Measurements from ENCODE around the gene KAT2A.
"Not testable (repeated sequence)": the region's sequence is repeated elsewhere in the genome, so short reads cannot be mapped to it uniquely, and the experiment has no call there.

KAT2A gene

DNA sequence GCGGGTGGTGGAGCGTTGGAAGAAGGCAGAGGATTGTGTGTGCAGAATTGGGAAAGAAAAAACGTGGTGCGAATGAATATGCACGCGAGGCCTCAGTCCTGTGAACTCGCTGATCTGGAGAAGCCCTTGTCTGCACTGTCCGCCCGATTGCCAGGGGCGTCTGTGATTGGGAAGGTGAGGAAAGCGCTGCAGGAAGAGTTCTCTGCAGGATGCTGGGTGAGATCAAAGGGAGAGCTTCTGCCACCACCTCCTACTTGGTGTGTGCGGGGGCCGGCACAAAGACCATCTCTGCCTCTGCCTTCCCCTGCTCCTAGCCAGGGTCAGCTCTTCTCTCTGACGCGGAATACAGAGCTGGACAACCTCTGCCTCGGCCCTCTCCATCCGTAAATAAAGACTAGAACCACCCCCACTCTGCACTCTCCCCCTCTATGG lies 34.5 kb upstream of the KAT2A start:
- peak overlapping the region; percentile 96 for H3K4me3 ChIP-seq (ENCODE audit: insufficient read depth, low read depth, low read length, poor library complexity, severe bottlenecking)
- no peaks in the 10 kb centered on the region for H3K36me3 ChIP-seq (ENCODE audit: control insufficient read depth, insufficient read depth, low read length)
- peaks cover 11% of the 10 kb centered on the region for H3K4me1 ChIP-seq (ENCODE audit: control insufficient read depth, insufficient read depth, low read length, poor library complexity, severe bottlenecking)
- no peak for DNase-seq
- no peaks in the 10 kb centered on the region for H3K27me3 ChIP-seq (replicated peaks; ENCODE audit: control insufficient read depth, insufficient read depth, low read length, poor library complexity, severe bottlenecking)
- H3K9me3 ChIP-seq (ENCODE audit: control insufficient read depth, low read length) = no peaks in the 10 kb centered on the region
- no peak overlapping the region for H3K27ac ChIP-seq (ENCODE audit: insufficient read depth, low read length, poor library complexity, severe bottlenecking)

DNA sequence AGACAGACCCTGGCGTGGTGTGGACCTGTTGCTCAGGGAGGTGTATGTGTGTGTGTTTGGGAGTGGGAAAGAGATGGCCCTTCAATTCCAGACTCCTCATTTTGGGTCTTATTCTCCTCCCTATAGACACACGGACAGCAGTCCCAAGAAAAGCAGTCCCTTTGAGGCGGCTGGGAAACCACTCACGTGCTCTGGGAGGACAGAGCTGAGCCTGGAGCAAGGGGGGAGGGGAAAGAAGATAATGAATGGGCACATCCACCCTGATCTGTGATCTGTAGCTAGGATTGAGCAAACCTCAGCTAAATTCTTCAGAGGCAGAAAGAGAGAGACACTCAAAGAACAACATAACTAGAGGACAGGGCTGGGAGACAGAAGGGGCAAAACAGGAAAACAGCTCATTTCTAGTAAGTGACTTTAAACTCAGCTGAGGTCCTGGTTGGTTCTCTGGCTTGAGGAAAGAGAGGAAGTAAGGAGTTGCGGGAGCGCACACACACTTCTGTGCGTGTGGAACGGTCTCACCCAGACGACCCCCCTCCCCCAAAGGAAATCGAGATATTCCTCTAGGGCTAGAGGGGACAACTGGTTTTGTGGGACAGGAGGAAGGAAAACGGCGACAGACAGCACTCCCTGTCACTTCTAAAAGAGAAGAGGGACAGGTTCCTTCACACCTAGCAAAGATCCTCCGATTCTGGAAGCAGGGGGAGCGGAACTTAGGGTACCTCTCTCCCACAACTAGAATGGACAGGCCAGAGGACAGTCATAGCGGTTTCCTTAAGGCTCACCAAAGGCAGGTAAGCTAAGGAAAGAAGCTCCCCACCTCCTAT lies 33.0 kb upstream of the KAT2A start:
- Histone ChIP-seq H3K27me3 (replicated peaks; ENCODE audit: control insufficient read depth, insufficient read depth, low read length, poor library complexity, severe bottlenecking) (no peaks in the 10 kb centered on the region), H3K36me3 (ENCODE audit: control insufficient read depth, insufficient read depth, low read length) (no peaks in the 10 kb centered on the region), H3K27ac (ENCODE audit: insufficient read depth, low read length, poor library complexity, severe bottlenecking) (peak overlapping the region; percentile 89), H3K4me3 (ENCODE audit: insufficient read depth, low read depth, low read length, poor library complexity, severe bottlenecking) (peak overlapping the region; percentile 96), H3K4me1 (ENCODE audit: control insufficient read depth, insufficient read depth, low read length, poor library complexity, severe bottlenecking) (peaks cover 11% of the 10 kb centered on the region), H3K9me3 (ENCODE audit: control insufficient read depth, low read length) (no peaks in the 10 kb centered on the region)
- peak in 1 of 3 donors; percentile 2 for DNase-seq

DNA sequence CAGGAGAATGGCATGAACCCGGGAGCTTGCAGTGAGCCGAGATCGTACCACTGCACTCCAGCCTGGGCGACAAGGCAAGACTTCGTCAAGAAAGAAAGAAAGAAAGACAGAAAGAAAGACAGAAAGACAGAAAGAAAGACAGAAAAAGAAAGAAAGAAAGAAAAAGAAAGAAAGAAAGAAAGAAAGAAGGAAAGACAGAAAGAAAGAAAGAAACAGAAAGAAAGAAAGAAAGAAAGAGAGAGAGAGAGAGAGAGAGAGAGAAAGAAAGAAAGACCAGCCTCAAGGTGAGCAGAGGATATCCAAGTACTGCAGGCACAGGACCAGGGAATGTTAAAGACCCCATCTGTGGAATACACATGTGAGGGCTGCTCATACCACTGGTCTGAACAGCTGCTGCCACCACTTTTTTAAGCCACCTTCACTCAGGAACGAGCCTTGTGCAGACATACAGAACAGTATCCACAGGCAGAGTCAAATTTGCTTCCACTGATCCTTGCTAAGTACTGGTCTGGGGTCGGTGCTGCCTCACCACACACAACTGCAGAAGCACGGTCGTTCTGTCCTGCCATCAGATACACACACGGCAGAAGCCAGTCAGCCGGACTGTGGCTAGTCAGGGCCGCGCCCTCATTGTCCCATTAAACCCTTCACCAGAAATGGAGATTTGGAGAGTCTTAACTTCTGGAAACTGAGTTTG lies 25.9 kb upstream of the KAT2A start:
- Histone ChIP-seq H3K4me1 (ENCODE audit: control insufficient read depth, insufficient read depth, low read length, poor library complexity, severe bottlenecking) (no peaks in the 10 kb centered on the region), H3K36me3 (ENCODE audit: control insufficient read depth, insufficient read depth, low read length) (peaks cover 14% of the 10 kb centered on the region), H3K27ac (ENCODE audit: insufficient read depth, low read length, poor library complexity, severe bottlenecking) (no peak overlapping the region), H3K4me3 (ENCODE audit: insufficient read depth, low read depth, low read length, poor library complexity, severe bottlenecking) (no peak overlapping the region), H3K9me3 (ENCODE audit: control insufficient read depth, low read length) (no peaks in the 10 kb centered on the region), H3K27me3 (replicated peaks; ENCODE audit: control insufficient read depth, insufficient read depth, low read length, poor library complexity, severe bottlenecking) (no peaks in the 10 kb centered on the region)
- no peak for DNase-seq

DNA sequence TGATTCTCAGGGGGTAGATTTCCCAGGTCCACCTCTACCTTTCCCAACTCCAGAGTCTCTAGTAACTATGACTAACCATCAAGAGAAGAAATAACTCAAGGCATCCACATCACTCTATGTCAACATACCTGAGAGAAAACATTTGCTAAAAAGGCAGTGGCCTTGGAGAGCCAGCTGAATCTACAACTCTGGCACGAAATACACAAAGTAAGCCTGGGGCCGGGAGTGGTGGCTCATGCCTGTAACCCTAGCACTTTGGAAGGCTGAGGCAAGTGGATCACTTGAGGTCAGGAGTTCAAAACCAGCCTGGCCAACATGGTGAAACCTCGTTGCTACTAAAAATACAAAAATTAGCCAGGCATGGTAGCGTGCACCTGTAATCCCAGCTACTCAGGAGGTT lies 22.0 kb upstream of the KAT2A start:
- H3K27me3 ChIP-seq (replicated peaks; ENCODE audit: control insufficient read depth, insufficient read depth, low read length, poor library complexity, severe bottlenecking); H3K4me3 ChIP-seq (ENCODE audit: insufficient read depth, low read depth, low read length, poor library complexity, severe bottlenecking); DNase-seq; H3K27ac ChIP-seq (ENCODE audit: insufficient read depth, low read length, poor library complexity, severe bottlenecking); H3K4me1 ChIP-seq (ENCODE audit: control insufficient read depth, insufficient read depth, low read length, poor library complexity, severe bottlenecking); H3K9me3 ChIP-seq (ENCODE audit: control insufficient read depth, low read length): not testable (repeated sequence)
- H3K36me3 ChIP-seq (ENCODE audit: control insufficient read depth, insufficient read depth, low read length) = peaks cover 22% of the 10 kb centered on the region

DNA sequence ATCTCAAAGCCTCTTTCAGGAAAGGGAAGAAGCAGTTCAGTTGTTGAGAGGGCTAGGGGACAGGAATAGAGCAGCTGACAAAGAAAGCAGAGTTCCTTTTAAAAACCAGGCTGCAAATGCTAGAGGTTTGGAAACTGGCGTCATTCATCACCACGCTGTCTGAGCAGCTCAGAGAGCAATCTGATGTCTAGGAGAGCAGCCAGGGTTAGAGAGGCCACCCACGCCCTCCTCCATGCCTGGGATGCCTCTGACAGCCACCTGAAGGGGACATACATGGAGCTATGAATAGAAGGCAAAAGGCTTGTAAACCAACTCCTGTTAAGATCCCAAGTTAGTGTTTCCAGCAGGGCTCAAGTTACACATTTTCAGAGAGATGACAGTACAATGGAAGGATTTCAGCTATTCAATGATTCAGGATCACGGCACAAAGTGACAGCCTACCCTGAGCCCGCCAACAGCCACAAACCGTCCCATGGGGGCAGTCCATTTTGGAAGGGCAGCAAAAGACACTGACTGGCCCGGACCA lies 21.3 kb upstream of the KAT2A start:
- Histone ChIP-seq H3K27me3 (replicated peaks; ENCODE audit: control insufficient read depth, insufficient read depth, low read length, poor library complexity, severe bottlenecking) (no peaks in the 10 kb centered on the region), H3K4me1 (ENCODE audit: control insufficient read depth, insufficient read depth, low read length, poor library complexity, severe bottlenecking) (no peaks in the 10 kb centered on the region), H3K9me3 (ENCODE audit: control insufficient read depth, low read length) (no peaks in the 10 kb centered on the region), H3K27ac (ENCODE audit: insufficient read depth, low read length, poor library complexity, severe bottlenecking) (no peak overlapping the region), H3K36me3 (ENCODE audit: control insufficient read depth, insufficient read depth, low read length) (peaks cover 22% of the 10 kb centered on the region), H3K4me3 (ENCODE audit: insufficient read depth, low read depth, low read length, poor library complexity, severe bottlenecking) (no peak overlapping the region)
- DNase-seq = no peak

DNA sequence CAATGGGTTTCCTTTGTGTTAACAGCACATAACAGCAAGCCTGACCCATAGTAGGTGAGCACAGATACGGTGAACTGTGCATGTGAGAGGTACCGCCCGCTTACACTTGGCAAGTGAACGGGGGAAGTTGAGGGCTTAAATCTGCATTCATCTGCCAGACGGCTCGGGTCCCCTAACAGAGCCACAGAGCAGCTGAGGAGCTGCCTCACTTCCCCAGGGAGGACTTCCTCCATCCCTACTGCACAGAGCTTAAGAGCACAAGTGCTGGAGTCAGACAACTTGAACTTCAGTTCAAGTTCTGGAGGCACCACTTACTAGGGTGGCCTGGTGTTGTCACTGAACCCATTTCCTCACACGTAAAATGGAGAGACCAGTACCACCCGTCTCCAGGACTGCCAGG lies 20.2 kb upstream of the KAT2A start:
- Histone ChIP-seq H3K27me3 (replicated peaks; ENCODE audit: control insufficient read depth, insufficient read depth, low read length, poor library complexity, severe bottlenecking) (no peaks in the 10 kb centered on the region), H3K4me3 (ENCODE audit: insufficient read depth, low read depth, low read length, poor library complexity, severe bottlenecking) (no peak overlapping the region), H3K36me3 (ENCODE audit: control insufficient read depth, insufficient read depth, low read length) (peaks cover 26% of the 10 kb centered on the region), H3K4me1 (ENCODE audit: control insufficient read depth, insufficient read depth, low read length, poor library complexity, severe bottlenecking) (no peaks in the 10 kb centered on the region), H3K9me3 (ENCODE audit: control insufficient read depth, low read length) (no peaks in the 10 kb centered on the region), H3K27ac (ENCODE audit: insufficient read depth, low read length, poor library complexity, severe bottlenecking) (no peak overlapping the region)
- no peak for DNase-seq

DNA sequence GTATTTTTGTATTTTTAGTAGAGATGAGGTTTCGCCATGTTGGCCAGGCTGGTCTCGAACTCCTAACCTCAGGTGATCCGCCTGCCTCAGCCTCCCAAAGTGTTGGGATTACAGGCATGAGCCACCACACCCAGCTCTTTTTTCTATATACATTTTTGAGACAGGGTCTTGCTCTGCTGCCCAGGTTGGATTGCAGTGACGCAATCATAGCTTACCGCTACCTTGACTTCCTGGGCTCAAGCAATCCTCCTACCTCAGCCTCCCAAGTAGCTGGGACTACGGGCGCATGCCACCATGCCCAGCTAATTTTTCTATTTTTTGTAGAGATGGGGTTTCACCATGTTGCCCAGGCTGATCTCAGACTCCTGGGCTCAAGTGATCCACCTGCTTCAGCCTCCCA lies 19.5 kb upstream of the KAT2A start:
- not testable (repeated sequence) for H3K4me3 ChIP-seq (ENCODE audit: insufficient read depth, low read depth, low read length, poor library complexity, severe bottlenecking); H3K27ac ChIP-seq (ENCODE audit: insufficient read depth, low read length, poor library complexity, severe bottlenecking); DNase-seq; H3K27me3 ChIP-seq (replicated peaks; ENCODE audit: control insufficient read depth, insufficient read depth, low read length, poor library complexity, severe bottlenecking); H3K9me3 ChIP-seq (ENCODE audit: control insufficient read depth, low read length); H3K4me1 ChIP-seq (ENCODE audit: control insufficient read depth, insufficient read depth, low read length, poor library complexity, severe bottlenecking)
- peaks cover 28% of the 10 kb centered on the region for H3K36me3 ChIP-seq (ENCODE audit: control insufficient read depth, insufficient read depth, low read length)

DNA sequence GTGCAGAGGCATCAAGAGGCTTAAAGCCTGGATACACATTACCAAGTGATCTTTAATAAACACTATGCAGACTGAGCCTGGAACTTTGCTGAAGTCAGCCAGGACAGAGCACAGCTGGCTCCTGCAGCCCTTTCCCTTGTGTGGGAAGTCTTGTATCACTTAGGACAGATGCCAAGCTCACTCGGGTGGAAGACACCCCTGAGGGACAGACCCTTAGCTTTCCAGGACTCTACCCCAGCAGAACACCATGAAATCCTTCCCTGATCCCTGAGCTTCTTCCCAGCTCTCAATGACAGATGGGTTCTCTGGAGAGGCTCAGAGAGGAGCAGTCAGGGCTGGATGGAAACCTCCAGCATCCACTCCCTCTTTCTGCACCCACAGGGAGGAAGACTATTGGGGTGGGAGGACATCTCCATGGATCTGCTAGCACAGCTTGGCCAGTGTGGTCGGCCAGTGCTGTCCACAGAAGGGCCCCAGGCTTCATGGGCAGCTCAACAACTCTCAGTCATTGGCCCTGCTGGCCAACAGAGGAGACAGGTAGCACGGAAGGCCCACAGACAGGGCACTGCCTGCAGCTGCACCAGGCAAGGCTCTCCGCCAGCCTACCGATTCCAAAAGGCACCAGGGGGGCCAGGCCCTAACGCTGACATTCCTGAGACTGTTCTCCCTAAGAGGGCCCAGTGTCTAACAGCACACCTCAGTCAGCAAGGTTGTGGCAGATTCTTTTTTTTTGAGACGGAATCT lies 17.8 kb upstream of the KAT2A start:
- H3K9me3 ChIP-seq (ENCODE audit: control insufficient read depth, low read length) = no peaks in the 10 kb centered on the region
- H3K27ac ChIP-seq (ENCODE audit: insufficient read depth, low read length, poor library complexity, severe bottlenecking) = no peak overlapping the region
- H3K4me3 ChIP-seq (ENCODE audit: insufficient read depth, low read depth, low read length, poor library complexity, severe bottlenecking) = no peak overlapping the region
- peaks cover 1% of the 10 kb centered on the region for H3K4me1 ChIP-seq (ENCODE audit: control insufficient read depth, insufficient read depth, low read length, poor library complexity, severe bottlenecking)
- H3K36me3 ChIP-seq (ENCODE audit: control insufficient read depth, insufficient read depth, low read length) = peaks cover 27% of the 10 kb centered on the region
- no peaks in the 10 kb centered on the region for H3K27me3 ChIP-seq (replicated peaks; ENCODE audit: control insufficient read depth, insufficient read depth, low read length, poor library complexity, severe bottlenecking)
- DNase-seq = no peak

DNA sequence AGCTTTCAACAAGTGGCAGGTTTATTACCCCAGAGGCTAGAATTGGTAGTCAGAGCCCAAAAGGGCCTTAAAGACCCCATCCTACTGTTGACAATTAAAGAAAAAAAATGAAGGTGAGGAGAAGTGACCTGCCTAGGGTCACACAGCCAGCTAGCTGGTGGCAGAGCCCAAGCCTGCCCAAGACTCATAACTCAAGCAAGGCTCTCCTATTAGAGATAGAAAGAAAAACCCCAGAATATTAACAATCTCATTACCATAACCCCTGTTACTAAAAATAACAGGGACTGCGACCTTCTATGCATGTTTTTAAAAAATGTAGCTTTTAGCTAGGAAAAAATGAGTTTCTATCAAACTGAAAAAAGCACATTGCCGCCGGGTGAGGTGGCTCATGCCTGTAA lies 15.5 kb upstream of the KAT2A start:
- Histone ChIP-seq H3K27me3 (replicated peaks; ENCODE audit: control insufficient read depth, insufficient read depth, low read length, poor library complexity, severe bottlenecking) (no peaks in the 10 kb centered on the region), H3K27ac (ENCODE audit: insufficient read depth, low read length, poor library complexity, severe bottlenecking) (no peak overlapping the region), H3K4me3 (ENCODE audit: insufficient read depth, low read depth, low read length, poor library complexity, severe bottlenecking) (no peak overlapping the region), H3K4me1 (ENCODE audit: control insufficient read depth, insufficient read depth, low read length, poor library complexity, severe bottlenecking) (peaks cover 9% of the 10 kb centered on the region), H3K36me3 (ENCODE audit: control insufficient read depth, insufficient read depth, low read length) (peaks cover 17% of the 10 kb centered on the region), H3K9me3 (ENCODE audit: control insufficient read depth, low read length) (no peaks in the 10 kb centered on the region)
- DNase-seq = no peak
